ENCODE data around the gene PCNP. TPM values are rescaled to one million over a fixed set of nuclear protein-coding genes. Genes with fewer than 3 reads are reported as not detected.

The PCNP gene
- total and polyA plus RNA-seq, 9 of the 15 experiments (the other 6 are each of a cell fraction or from before 2014, with no cell fraction given): 54.3 to 170 (median 150) TPM

GRCh38 chr3:101567528-101568317 is 6.3 kb upstream of the PCNP start (continued):
- TF ChIP-seq JUND (IDR thresholded peaks at IDR 0.05; ENCODE audit: borderline replicate concordance, low read depth, low read length) (peak; percentile 30; the same call in 1 of the 2 replicates), JUND (tag; IDR thresholded peaks at IDR 0.05; ENCODE audit: borderline replicate concordance, low read depth, low read length) (no peak), POLR2AphosphoS5 (IDR thresholded peaks at IDR 0.05; ENCODE audit: control insufficient read depth, insufficient read depth, low read depth, low read length) (peak; percentile 37; the same call in 1 of the 2 replicates), SPI1 (IDR thresholded peaks at IDR 0.05; ENCODE audit: borderline replicate concordance, low read depth, low read length) (no peak), SUPT5H (IDR thresholded peaks at IDR 0.05) (peak; percentile 27; the same call in 1 of the 2 replicates), ARHGAP35 (IDR thresholded peaks at IDR 0.05; ENCODE audit: partially characterized antibody) (no peak)
- TF ChIP-seq, protein P1, sequence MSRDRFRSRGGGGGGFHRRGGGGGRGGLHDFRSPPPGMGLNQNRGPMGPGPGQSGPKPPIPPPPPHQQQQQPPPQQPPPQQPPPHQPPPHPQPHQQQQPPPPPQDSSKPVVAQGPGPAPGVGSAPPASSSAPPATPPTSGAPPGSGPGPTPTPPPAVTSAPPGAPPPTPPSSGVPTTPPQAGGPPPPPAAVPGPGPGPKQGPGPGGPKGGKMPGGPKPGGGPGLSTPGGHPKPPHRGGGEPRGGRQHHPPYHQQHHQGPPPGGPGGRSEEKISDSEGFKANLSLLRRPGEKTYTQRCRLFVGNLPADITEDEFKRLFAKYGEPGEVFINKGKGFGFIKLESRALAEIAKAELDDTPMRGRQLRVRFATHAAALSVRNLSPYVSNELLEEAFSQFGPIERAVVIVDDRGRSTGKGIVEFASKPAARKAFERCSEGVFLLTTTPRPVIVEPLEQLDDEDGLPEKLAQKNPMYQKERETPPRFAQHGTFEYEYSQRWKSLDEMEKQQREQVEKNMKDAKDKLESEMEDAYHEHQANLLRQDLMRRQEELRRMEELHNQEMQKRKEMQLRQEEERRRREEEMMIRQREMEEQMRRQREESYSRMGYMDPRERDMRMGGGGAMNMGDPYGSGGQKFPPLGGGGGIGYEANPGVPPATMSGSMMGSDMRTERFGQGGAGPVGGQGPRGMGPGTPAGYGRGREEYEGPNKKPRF (IDR thresholded peaks at IDR 0.05; ENCODE audit: low read depth, low read length): no peak

All from K562 (cell line).